DMS 273 (cell line): ENCODE data around the gene TMEM86A.
A peak's percentile ranks its signal among the peaks of the same experiment; 100 is the strongest.

ENCODE experiments used
- DNase-seq: peaks from one replicate; lab custom pipeline; 2025; ENCODE audit not compliant: unreplicated experiment; lab: John Stamatoyannopoulos, UW

The TMEM86A gene

GRCh38 chr11:18722293-18722637, 23.7 kb downstream of the TMEM86A start:
- no peak for DNase-seq

- DNase-seq: peak; percentile 18
Measured at GRCh38 chr11:18723991-18724390, 25.4 kb downstream of the TMEM86A start.

- DNase-seq: peak; percentile 17
Measured at GRCh38 chr11:18726040-18726439, 27.5 kb downstream of the TMEM86A start, which contains the start of gene IGSF22. TSS of gene IGSF22 (minus strand) at chr11:18726188. CDS start at chr11:18724236, 1,952 bp downstream.

GRCh38 chr11:18727479-18728236, 29.1 kb downstream of the TMEM86A start:
- DNase-seq: peak; percentile 60

- DNase-seq: no peak
Measured at GRCh38 chr11:18728658-18729057, 30.1 kb downstream of the TMEM86A start.

GRCh38 chr11:18729426-18729825, 30.8 kb downstream of the TMEM86A start:
- no peak for DNase-seq

GRCh38 chr11:18730020-18730419, 31.4 kb downstream of the TMEM86A start:
- no peak for DNase-seq

- no peak for DNase-seq
Measured at GRCh38 chr11:18731441-18731840, 32.9 kb downstream of the TMEM86A start.

- peak; percentile 54 for DNase-seq
Measured at GRCh38 chr11:18731949-18732821, 33.6 kb downstream of the TMEM86A start.

GRCh38 chr11:18733202-18733601, 34.6 kb downstream of the TMEM86A start:
- DNase-seq: no peak

GRCh38 chr11:18736590-18737148, 38.1 kb downstream of the TMEM86A start:
- peak; percentile 3 for DNase-seq

- no peak for DNase-seq
Measured at GRCh38 chr11:18737642-18738041, 39.1 kb downstream of the TMEM86A start.

GRCh38 chr11:18739685-18740084, 41.1 kb downstream of the TMEM86A start:
- no peak for DNase-seq

GRCh38 chr11:18741783-18742182, 43.2 kb downstream of the TMEM86A start:
- DNase-seq: no peak

- no peak for DNase-seq
Measured at GRCh38 chr11:18743365-18743764, 44.8 kb downstream of the TMEM86A start.

GRCh38 chr11:18743900-18744514, 45.4 kb downstream of the TMEM86A start:
- DNase-seq: no peak

GRCh38 chr11:18745251-18745650, 46.7 kb downstream of the TMEM86A start:
- no peak for DNase-seq

- no peak for DNase-seq
Measured at GRCh38 chr11:18748766-18749365, 50.3 kb downstream of the TMEM86A start.

GRCh38 chr11:18749681-18750319, 51.2 kb downstream of the TMEM86A start:
- no peak for DNase-seq

- DNase-seq: no peak
Measured at GRCh38 chr11:18750944-18751343, 52.4 kb downstream of the TMEM86A start.
